NK-92 (cell line): Measurements from ENCODE around the gene HNRNPA1L2.
"Not testable (repeated sequence)": the region's sequence is repeated elsewhere in the genome, so short reads cannot be mapped to it uniquely, and the experiment has no call there.

ENCODE experiments used
- DNase-seq: peaks from one replicate; lab custom pipeline; 2025; ENCODE audit not compliant: unreplicated experiment; lab: John Stamatoyannopoulos, UW

Gene HNRNPA1L2

DNA sequence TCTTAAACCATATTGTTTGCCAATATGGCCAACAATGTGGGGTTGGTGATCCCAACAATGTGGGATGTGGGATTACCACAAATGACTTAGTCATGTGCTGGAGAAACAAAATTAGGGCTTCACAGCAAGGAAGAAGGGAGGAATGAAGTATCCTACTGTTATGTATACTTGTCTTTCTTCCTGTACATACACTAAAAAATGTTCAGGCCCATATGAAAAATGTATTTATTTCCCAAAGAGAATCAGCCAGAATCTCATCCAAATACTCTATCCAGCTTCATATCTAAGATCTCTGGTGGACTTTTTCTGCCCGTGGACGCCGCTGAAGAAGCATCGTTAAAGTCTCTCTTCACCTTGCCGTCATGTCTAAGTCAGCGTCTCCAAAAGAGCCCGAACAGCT is at the start of gene HNRNPA1L2:
HNRNPA1L2 (plus strand) TSS at position 301 of the 400 bp plus-strand sequence; CDS start at position 363, 62 bp downstream.
- DNase-seq, result no peak

DNA sequence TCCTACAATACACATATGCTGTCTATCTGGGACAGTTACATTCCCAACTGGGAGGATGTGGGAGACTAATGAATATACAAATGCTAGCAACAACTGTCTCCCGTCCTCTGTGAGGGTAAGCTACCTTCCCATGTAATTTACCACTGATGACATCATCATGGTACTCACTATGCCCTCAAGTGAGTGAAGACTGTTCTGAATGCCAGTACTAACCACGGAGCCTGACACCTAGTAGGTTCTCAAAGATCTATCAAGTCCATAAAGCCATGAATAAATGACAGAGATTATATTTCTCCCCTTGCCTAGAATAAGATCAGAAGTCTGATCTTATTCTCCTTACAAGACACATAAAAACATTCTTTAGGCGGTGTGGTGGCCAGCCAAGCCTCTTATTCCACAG is 49.1 kb upstream of the HNRNPA1L2 start:
- not testable (repeated sequence) for DNase-seq

DNA sequence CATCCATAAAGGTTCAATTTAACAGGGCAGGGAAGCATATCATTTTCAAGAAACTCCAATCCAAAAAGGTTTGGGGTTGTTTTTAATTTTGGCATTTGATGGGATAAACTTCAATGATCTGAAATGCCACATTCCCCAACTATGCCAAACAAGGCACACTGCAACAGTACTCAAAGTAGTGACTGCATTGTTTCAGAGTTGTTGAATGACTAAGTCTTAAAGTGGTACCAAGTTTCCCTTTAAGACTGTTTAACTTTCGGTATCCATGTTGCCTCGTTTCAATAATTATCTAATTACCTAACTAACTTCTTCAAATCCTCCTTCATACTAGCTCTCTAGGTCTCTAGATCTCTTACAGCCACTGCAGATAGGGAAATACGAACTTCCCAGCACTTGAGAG is 48.4 kb upstream of the HNRNPA1L2 start:
- DNase-seq, result not testable (repeated sequence)

DNA sequence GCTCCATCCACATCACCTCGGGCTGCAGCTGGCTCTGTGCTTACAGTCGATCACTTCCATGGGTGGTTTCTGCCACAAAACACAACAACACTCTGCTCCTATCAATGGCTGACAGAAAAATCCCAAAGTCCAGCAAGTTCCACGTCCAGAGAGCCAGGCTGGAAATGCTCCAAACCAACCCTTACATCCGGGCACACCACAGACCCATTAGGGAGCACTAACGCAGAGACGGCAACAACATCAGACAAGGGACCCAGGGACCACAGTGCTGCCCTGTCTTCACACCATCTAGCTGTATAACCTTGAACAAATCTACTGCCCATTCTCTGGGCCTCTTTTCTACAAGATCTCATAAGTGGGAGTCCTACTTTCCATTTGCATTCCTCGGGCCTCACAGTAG is 47.9 kb upstream of the HNRNPA1L2 start:
- DNase-seq, result not testable (repeated sequence)

DNA sequence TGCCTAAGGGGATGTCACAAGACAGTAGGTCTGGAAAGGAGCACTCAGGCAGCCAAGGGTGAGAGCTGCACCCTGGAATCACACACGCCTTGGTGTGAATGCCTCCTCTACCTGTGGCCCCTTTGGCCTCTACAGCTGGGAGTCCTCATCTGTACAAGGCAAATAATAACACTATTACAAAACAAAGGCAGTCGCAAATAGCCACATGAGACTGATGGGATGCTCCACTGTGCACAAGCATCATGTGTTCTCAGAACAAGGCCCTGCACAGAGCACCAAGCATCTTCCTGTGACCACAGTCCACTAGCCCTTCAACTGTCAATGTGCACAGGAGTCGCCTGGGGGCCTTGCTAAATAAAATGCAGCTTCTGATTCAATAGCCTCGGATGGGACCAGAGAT is 44.6 kb upstream of the HNRNPA1L2 start:
- DNase-seq, result no peak

DNA sequence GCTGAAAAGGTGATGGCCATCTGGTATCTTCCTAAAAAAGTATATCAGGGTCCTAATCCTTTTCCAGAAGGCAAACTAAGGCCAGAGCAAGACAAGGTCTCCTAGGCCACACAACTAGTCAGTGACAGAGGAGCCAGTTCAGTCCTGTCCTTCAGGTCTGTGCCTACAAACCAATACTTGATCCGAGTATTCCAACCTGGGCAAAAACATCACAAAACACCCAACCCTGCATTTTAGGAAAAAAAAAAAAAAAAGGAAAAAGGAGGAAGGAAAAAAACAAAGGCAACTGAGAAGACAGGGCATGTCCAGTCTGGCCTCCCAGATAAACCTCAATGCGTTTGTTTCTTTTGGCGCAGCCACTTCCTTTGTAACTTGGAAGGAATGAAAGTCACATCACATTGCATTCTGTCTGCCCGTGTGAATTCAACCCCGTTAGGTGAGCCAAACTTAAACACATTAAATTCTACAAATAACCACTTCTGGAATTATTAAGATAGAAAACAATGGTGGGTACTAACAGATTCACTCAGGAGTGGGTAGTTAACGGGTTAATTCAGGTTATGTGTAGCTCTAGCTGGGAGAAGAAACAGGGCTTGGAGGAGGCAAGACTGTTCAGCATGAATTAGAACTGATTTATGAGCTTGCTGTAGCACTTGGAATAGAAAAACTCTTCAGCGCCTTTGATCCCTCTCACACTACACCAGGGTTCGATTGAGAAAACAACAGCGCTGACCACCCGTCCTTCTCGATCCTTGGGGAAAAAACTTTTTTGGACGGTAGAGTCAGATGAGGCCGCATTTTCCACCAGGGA is 43.0 kb upstream of the HNRNPA1L2 start:
- no peak for DNase-seq

DNA sequence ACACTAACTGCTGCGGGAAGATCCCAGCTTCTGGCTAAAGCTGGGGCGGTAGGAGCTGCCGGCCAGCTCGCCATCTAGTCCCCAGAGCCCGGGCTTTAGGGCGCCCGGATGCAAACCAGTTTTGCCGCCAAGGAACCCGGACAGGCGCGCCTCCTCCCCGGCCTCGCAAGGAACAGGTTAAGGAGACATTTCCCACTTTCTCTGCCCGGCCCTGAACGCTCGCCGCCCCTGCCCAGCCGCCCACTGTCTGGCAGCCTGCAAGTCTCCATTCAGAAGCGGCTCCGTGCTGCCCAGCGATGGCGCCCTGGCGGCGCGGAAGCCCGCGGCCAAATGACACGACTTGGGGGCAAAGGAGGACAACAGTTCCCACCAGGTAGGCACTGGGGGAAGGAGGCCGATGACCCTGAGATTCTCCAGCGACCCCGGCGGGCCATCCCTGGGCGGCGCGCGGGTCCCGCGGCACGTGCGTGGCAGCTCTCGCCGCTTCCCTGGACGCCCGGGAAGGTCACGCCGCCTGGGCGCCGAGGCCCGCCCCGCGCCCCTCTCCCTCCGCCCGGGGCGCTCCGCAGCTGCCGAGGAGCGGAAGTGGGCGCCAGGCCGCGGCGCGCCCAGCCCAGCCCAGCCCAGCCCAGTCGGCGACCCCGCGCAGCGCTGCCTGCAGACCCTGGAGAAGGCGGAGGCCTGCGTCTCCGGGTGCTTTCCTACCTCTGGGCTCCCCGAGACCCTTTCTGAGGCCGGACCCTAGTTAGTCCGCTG is 42.2 kb upstream of the HNRNPA1L2 start:
- DNase-seq, result no peak

DNA sequence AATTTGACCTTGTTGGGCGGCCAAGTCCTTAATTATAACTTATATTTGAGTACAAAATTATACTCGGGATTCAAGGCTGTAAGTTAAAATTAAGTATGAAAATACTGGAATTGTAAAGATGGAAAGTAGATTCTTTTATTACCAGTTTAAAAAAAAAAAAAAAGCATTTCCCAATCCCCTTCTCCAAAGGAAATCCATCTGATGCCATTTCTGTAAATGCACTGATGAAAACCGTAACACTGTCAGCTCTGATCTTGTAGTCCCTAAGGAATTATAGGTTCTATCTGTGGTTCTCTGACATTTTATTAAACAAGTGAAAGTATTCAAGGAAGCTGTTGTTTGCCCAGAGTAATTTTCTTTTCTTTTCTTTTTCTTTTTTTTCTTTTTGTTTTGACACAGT is 41.6 kb upstream of the HNRNPA1L2 start:
- no peak for DNase-seq

DNA sequence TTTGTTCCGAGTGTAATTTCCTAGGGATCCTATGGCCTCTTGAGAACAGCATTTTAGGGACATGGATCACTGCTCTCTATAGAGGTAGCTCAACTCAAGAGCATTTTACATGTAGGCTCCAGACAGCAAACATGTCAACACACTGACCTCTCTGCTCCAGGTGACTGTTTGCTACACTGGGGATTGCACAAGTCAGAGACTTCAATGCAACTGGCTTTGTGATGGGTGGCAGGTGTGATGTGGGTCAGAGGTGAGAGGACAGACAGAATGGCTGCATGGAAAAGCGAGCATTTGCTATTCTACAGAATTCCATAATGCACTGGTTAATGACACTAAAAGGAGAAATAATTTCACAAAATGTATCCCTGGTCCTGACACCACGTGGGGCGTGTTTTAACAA is 38.9 kb upstream of the HNRNPA1L2 start:
- not testable (repeated sequence) for DNase-seq

DNA sequence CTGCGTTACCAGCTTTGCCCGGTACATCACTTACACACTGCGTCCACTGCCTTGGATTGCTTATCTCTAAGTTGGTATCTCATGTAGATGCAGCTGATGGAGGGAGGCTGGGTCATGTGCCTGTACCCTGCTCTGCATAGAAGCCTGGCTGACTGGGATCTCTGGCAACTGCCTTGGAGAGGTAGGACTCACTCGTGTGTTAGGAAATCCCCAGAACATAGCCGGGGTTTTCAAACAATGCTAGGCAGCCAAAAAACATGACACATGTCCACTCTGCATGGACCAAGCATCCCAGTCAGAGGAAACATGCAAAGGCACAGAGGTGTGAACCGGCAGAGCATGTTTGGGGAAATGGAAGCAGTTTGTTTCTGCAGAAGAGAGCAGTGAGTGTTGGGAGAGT is 36.1 kb upstream of the HNRNPA1L2 start:
- not testable (repeated sequence) for DNase-seq

DNA sequence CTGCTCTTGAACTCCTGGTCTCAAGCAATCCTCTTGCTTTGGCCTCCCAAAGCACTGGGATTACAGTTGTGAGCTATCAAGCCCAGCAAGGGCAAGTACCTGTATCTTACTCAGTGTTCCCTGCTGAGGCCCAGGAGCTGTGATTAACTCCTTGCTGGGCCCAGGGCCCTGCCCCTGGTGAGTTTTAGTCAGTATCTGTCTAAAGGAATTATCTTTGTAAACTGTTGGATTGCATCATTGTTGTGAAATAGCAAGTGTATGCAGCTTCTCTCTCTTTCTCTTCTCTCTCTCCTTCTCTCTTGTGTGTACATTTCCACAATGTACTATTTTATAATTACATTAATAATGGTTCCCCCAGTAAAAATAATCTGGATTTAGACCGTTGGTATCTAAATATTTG is 35.4 kb upstream of the HNRNPA1L2 start:
- not testable (repeated sequence) for DNase-seq

DNA sequence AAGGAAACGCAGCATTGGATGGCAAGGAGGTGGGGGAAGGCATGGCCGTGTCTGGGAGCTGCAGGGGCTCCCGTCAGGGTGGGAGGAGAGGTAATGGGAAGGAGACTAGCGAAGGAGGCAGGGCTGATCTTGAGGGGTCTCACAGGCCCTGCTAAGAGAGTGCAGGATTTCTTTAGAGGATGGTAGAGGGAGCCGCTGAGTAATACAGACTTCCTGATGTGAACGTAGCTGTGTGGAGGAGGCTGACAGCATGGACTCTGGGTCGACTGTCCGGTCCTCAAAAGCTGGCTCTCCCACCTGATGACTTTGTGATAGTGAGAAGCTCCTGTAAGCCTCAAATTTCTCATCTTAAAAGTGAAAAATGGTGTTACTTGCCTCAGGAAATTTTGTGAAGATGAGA is 34.0 kb upstream of the HNRNPA1L2 start:
- not testable (repeated sequence) for DNase-seq

DNA sequence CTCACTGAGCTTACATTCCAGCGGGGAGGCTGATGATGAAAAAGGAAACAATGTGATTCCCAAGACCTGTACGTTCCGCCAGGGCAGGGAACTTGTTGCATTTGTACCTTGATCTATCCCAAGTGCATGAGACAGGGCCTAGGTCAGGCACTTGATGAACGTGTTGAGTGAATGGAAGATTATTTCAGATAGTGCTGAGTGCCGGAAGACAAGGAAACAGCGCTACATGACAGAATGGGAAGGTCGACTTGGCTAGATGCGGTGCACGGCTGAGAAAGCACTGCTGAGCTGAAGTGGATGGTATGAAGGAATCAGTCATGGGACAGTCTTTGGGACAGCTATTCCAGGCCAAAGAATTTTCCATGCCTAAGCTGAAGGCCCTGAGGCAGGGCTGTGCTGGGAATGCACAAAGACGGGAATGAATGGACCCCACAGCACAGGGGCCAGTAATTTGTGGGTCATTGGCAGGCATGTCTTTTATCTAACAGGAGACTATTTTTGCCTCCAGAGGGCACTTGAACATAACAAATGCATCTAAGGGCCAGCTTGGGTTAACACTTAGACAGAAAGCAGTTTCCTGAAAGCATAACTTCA is 33.1 kb upstream of the HNRNPA1L2 start:
- DNase-seq, result not testable (repeated sequence)

DNA sequence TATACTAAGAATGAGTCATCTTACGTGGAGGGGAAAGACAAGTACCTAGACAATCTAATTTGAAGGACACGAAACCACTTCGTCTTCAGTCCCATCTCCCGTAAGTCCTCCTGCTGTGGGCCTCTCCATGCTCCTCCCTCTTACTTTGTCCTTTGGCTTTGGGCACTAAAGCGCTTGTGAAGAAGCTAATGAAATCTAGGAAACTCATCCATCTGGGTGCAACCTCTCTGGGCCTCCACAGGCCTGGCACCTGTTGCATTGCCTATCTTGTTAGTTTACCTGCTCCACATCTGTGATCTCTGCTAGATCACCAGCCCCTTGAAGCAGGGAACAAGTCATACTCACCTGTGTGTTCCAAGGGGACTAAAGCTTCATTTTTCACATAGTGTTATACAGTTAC is 32.1 kb upstream of the HNRNPA1L2 start:
- DNase-seq, result not testable (repeated sequence)

DNA sequence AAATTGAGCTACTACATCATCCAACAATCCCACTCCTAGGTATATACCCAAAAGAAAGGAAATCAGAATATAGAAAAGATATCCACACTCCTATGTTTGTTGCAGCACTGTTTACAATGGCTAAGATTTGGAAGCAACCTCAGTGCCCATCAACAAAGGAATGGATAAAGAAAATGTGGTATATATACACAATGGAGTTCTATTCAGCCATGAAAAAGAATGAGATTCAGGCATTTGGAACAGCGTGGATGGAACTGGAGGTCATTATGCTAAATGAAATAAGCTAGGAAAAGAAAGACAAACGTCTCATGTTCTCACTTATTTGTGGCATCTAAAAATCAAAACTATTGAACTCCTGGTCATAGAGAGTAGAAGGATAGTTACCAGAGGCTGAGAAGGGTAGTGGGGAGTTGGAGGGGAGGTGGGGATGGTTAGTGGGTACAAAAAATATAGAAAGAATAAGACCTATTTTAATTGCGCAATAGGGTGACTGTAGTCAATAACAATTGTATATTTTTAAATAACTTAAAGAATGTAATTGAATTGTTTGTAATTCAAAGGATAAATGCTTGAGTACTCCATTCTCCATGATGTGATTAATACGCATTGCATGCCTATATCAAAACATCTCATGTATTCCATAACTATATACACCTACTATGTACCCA is 27.0 kb upstream of the HNRNPA1L2 start:
- no peak for DNase-seq

DNA sequence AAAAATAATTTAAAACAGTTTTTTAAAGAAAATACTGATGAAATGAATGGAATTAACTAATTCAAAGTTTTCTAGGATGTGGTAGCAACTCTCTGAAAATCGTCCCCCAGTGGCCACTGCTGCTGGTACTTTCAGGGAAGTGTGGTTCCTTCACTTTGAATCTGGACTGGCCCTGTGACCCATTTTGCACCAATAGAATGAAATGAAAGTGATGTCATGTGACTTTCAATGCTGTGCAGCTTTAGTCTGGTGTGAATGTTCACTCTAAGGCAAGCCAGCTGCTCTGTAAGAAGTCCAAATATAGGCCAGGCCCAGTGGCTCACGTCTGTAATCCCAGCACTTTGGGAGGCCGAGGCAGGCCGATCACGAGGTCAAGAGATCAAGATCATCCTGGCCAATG is 26.4 kb upstream of the HNRNPA1L2 start:
- no peak for DNase-seq

DNA sequence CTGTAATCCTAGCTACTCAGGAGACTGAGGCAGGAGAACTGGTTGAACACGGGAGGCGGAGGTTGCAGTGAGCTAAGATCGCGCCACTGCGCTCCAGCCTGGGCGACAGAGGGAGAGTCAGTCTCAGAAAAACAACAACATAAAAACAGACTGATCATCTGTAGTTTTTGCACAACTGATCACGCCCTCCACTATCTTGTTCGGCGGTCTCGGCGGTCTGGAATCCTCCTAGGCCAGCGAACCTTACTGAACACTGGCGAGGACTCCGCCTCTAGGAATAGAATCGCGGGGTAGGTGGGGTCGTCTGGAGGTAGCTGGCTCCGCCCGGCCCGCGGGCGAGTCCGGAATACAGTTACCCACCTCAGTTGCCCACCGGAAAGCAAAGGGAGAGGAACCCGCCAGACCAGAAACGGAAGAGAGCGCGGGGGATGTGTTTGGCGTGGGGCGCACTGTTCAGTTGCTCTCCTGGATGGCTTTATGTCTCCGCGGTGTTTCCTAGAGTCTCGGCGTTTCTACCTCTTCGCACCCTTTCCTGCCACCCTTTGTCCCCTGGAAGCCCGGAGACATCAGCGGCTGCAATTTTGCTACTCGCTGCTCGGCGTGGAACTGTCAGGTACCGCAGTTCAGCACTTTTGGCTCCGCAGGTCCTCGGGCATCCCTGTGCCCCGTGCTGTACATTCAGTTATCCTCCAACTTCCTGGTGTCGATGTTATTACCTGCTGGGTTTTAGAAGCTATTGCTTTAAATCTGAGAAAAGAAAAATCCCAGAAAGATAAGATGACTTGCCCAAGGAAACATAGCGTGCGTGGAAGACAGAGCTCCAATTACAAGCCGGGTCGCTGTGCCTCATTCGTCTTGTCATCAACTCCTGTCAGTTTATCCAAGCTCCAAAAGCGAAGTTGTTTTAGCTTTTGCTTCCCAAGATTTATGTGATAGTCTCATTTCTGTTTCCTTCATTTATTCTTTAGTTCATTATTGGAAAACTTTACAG is 24.9 kb upstream of the HNRNPA1L2 start:
- peak; percentile 17 for DNase-seq

DNA sequence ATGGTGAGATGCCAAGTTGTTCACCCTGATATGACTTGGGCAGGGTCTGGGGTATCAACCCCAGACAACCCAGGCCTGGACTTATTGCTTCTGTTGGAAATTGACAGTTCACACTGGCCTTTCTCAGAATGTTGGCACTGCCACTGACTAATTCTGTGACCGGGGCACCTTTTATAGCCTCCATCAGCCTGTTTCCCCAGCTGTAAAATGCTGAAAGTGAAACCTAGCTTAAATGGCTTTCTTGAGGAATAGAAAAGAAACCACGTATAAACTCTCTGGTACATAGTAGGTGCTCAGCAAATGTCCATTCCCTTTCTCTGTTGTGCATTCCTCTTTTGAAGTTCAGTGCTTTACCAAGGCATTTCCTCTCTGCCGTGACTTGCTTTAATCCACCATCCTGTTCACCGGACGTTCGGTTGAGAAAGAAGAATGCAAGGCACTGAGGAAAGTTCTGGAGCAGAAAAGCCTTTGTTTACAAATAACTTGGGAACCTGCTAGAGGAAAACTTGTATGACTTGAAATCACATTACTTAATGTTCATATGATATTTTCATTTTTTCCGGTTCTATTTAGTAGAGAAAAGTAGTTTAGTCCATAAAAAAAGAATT is 11.0 kb upstream of the HNRNPA1L2 start:
- not testable (repeated sequence) for DNase-seq

DNA sequence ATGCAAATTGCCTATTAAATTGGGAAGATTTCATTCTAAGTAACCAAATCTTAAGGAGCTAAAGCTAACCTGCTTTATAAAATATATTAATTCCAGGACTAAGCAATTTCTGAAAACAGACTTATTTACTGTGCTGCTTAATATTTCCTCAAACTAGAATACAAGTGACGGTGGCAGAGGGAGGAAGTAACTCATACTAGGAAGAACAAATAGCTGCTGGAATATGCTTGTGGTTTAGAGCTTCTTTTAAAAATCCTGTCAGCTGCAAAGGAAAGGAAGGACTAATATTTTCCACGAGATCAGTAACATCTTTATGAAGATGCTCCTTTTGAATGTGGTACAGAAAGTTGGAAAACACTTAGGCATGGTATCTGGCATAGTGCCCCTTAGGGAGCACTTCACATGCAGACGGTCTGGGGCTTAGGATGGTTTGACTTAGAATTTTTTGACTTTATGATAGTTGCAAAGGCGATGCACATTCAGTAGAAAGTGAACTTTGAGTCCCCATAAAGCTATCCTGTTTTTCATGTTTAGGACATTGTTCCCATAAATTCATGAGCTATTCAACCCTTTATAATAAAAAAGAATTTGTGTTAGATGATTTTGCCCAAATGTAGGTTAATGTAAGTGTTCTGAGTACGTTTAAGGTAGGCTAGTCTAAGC is 3.4 kb upstream of the HNRNPA1L2 start:
- no peak for DNase-seq
